ENCODE data around the gene SLC7A6OS.

Gene SLC7A6OS

DNA sequence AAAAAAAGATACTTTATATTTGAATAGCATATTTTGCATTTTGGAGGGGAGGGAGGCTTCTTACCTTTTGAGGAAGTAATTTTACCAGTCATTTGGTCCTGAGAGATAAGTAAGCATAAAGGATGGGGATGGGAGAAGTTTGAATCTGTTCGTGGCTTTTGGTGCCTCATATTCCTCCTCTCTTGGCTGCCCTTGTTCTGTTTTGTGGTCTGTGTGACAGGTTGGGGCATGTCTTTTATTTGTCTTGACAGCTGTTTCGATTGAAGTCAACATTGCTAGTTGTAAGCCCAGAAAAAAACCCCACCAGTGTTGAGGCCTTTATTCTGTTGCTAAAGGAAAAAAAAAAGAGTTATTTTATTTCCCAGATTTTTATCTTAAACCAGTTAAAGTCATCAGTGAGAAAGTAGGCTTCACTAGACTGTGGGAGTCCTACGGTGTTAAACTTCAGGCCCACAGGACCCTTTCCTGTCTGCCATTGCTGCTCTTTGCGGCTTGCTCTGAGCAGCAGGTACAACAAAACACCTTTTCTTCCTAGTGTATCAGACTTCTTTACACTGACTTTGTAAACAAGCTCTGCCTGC is 35.0 kb downstream of the SLC7A6OS start:
- DNase-seq: no peak

DNA sequence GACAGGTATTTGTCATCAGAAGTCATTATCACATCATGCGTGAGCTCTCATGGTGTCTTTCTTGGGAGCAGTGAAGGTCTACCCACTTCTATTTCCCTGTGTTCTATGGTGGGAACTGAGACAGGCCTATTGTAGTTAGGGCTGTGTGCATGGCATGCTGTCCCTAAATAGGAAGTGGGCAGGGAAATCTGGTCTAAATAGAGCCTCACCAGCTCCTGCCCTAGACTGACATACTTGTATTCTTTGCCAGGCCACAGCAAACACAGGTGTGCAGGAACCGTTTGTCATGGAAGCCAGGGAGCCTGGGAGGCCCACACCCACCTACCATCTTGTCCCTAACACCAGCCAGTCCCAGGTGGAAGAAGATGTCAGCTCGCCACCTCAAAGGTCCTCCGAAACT is 36.3 kb downstream of the SLC7A6OS start:
- DNase-seq: no peak

DNA sequence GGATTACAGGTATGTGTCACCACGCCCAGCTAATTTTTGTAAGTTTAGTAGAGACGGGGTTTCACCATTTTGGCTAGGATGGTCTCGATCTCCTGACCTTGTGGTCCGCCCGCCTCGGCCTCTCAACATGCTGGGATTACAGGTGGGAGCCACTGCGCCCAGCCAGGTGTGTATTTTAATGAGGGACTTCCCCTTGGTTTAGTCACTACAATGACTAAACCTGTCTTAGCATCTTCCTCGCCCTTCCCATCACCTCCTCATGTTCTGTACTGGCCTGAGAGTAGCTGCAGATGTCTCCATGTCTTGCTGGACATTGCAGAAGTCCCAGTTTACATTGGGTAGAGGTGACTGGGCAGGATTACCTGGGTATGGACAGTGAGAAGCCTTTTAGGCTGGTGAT is 36.9 kb downstream of the SLC7A6OS start:
- no peak for DNase-seq

DNA sequence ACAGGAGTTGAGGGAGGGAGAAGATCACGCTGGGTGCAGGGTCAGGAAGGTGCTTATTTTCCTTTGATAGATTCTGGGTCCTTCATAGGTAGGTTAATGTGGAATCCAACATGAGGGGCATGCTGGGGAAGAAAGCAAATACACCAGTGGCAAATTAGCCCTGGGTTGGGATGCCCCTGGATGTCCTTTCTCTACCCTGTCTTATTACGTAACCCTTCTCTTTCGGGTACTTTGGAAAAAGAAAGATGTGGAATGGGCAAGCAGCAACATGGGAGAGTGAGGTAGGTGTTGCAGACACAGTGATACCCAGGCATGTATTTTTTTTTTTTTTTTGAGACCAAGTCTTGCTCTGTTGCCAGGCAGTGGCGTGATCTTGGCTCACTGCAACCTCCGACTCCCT is 37.3 kb downstream of the SLC7A6OS start:
- no peak for DNase-seq

DNA sequence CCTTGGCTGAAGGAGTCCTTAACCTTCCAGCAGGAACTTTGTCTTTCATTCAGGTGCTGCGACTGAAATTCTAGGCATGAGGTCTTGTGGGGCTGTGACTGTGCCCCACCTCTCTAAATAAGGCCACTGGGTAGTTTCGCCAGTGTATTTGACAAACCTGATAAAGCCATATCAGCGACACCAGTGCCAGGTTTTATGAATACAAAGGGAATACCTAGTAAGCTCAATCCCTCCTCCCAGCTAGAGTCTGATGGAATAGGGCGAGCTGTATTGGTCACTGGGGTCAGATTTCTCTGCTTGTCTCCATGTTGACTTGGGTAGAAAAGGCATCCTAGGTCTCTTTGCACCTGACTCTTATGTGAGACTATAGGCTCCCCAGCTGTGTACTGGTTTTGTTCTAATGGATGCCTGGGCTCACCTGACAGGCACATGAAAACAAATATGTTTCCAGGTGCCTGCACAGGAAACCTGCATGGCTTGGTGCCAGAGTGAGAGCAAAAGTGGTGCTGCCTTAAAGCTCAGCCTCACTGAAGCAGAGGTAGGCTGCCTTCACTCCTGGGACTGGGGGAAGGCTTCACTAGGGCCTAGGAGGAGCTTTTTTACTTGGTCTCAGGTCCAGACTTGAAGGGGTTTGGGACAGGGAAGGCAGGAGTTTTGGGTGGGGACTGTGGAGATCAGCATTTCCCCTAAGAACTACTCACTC is 38.1 kb downstream of the SLC7A6OS start:
- DNase-seq: no peak

DNA sequence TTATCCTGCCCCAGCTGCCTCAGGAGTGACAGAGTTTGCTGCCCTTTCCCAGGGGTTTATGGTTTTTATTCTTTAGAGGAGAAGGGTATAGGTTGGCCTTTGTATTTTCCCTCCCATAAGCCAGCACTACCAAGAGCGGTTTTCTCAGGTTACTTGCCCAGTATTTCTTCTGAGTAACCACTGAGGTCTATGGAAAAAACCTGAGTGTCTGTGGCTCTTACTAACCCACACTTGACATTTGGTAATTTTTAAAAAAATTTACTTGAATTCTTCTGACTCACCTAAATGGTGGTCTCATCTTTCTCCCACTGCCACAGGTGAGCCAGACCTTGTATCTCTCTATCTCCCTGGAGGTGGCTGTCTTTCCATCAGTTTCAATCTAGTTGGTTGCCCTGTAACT is 40.4 kb downstream of the SLC7A6OS start:
- DNase-seq: no peak

DNA sequence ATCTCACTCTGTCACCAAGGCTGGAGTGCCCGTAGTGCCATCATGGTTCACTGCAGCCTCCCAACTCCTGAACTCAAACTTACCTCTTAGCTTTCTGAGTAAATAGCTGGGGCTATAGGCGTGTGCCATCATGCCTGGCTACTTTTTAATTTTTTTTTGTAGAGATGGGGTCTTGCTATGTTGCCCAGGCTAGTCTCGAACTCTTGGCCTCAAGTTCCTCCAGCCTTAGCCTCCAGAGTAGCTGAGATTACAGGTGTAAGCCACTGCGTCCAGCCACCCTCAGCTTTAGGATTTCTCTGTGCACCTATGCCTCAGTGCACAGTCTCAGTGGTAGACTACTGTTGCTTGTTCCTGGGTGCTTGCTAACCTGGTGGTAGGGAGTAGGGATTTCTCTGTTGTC is 41.0 kb downstream of the SLC7A6OS start:
- no peak for DNase-seq

DNA sequence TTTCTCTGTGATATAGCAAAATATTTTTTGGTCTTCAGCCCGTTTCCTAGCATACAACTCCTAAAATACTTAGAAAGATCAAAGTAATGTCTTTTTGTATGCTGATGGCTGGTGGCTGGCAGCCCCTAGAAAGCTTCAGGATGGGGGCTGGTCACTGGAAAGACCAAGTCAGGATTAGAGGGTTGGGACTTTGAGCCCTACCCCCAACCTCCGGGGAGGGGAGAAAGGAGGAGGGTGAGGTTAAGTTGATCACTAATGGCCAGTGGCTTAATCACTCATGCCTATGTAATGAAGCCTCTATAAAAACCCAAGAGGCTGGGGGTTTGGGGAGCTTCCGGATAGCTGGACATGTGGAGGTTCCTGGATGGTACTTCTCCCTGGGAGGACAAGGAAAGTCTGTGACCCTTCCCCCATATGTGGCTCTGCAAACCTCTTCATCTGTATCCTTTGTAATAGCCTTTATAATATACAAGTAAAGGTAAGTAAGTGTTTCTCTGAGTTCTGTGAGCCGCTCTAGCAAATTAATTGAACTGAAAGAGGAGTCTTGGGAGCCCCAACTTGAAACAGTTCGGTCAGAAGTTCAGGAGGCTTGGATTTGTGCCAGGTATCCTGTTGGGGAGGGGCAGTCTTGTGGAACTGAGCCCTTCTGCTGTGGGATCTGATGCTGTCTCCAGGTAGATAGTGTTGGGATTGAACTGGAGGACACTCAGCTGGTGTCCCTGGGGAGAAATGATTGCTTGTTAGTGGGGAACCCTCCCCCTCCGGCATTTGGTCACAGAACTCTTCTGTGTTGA is 42.9 kb downstream of the SLC7A6OS start:
- DNase-seq: no peak

DNA sequence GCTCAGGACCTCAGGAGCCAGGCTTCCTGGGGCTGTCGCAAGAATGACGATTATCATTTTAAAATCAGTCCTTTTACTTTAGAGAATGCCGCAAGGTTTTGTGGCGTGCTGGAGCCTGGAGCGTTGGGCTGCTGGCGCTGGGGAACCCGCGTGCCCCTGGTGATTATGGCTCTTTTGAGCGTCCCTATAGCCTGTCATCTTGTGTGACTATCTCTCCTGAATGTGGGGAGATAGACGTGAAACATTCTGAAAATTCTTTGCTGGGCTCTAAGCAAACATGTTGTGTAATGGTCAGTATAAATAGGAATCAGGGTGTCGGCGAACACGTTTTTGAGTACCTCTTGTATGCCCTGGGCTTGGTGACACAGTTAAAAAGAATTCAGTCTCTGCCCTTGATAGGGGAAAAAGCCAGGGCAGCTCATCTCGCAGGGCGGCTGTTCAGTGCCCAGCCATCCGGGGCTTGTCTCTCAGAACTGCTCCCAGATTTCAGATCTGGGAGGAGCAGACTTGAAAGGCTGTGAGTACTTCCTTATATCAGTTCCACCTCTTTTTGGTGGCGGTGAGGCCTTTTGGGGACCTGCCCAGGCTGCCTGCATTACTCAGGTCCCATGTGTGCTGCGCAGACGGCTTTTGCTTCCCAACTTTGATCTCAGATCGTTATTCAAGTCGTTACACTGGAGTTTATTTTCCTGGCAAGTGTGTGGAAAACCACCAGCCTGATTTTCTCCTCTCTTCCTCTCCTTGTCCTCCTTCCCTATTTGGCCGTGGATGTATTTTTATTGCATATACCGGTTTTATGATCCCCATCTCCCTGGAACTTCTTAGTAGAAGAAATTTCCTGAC is 45.4 kb downstream of the SLC7A6OS start:
- peak; percentile 43 to 60 for DNase-seq

DNA sequence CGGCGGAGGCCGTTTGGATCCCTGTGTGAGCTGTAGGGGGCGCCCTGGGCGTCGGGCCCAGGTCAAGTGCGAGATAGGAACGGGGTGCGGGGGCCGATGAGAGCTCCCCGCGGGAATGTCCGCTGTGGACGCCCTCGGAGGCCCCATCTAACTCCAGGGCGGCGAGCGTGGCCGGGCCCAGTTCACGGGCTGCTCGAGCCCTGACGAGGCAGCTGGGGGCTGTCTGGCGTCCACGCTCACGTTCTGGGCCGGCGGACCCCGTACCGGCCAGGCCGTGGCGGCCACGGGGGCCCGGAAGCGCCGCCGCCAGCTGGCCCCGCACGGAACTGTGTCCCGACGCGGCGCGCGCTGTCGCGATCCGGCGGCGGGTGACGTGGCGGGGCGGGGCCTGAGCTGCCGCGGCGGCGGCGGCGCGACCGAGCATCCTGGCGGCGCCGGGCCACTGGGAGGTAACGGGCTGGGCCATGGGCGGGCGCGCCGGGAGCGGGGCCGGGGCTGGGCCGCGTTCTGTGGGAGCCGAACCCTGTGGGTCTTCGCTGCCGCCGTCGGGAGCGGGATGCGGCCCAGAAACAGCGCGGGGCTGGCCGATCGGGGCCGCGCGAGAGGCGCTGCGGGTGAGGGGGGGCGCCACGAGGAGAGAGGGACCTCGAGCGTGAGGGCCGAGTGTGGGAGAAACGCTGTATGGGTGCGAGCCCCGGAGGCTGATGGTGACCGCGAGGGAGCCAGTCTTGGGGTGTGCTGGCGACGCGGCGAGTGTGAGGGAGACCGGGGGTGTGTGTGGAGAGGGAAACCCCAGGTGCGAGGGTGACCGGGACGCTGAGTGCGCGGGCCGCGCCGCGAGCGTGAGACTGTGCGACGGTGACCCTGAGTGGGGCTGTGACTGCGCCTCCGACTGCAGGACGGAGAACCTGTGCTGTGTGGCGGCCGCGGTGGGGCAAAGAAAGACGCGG is 46.3 kb downstream of the SLC7A6OS start, which contains the start of gene SLC7A6:
TSS of gene SLC7A6 (plus strand) at position 399 of the 950 bp plus-strand sequence. CDS start 10,201 bp downstream, outside the sequence.
- DNase-seq: peak; percentile 32 to 77

DNA sequence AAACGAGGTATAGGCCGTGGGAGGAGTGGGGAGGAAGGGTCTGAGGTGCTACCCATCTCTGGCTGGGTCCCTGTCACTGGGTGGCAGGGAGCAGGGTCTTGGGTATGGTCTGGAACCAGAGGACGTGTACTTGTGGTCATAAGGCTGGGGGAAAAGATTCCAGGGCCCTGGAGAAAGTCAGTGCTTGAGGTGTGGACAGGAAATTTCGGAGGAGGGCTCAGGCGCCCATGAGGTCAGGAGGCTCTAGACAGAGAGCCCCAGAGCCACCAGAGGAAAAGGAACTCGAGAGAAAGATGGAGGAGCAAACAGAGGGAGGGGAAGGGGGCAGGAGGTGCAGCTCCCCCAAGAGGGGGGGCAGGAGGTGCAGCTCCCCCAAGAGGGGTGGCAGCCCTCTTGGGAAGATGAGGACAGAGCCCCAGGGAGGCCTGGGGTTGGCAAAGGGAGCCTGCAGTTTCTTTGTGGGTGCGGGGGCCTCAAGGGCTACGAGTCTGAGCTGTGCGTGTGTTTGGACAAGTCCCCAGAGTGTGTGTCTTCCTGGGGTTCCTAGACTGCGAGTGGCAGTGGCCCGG is 47.1 kb downstream of the SLC7A6OS start:
- no peak for DNase-seq

DNA sequence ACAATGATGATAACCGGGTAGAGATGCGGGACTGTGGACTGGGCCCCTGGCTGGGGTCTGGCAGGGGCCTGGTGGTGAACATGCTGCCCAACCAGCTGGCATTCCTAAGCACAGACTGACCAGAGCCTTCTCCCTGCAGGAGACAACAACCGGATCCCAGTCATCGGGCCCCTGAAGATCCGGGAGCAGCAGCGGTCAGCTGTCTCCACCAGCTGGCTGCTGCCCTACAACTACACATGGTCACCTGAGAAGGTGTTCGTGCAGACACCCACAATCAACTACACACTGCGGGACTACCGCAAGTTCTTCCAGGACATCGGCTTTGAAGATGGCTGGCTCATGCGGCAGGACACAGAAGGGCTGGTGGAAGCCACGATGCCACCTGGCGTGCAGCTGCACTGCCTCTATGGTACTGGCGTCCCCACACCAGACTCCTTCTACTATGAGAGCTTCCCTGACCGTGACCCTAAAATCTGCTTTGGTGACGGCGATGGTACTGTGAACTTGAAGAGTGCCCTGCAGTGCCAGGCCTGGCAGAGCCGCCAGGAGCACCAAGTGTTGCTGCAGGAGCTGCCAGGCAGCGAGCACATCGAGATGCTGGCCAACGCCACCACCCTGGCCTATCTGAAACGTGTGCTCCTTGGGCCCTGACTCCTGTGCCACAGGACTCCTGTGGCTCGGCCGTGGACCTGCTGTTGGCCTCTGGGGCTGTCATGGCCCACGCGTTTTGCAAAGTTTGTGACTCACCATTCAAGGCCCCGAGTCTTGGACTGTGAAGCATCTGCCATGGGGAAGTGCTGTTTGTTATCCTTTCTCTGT is 51.5 kb downstream of the SLC7A6OS start:
- DNase-seq: no peak

DNA sequence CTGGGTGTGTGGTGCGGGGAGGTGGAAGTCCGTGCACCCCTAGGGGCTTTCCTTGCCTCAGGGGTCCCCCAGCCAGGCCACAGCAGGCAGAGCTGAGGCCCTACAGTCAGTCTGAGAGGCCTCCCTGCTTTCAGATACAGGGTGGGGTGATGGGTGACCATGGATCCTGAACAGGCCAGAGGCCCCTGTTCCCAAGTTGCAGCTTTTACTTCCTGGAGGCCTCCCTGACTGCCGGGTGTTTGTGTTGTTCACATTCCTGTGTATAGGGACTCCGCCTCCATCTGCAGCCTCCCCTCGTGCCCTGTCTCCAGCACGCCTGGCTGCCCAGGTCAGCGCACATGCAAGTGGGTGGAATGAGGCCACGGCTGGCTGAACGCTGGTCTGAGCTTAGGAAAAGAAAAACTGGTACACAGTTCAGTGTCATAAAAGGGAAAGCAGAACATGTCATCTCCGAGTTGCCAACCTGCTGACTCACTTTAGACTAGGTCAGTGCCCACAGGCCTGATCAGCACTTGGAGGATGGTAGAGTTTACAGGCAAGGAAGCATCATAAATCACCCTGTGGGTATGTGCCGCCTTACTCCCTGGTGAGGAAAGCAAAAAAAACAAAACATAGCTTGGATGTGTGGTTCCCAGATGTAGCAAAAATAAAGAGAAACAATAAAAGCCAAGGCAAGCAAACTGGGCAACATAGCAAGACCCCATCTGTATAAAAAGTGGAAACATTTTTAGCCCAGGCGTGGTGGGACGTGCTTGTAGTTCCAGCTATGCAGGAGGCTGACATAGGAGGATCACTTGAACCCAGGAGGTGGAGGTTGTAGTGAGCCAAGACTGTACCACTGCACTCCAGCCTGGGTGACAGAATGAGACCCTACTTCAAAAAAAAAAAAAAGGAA is 52.6 kb downstream of the SLC7A6OS start:
- peak in 1 of 2 experiments; percentile 13 for DNase-seq

DNA sequence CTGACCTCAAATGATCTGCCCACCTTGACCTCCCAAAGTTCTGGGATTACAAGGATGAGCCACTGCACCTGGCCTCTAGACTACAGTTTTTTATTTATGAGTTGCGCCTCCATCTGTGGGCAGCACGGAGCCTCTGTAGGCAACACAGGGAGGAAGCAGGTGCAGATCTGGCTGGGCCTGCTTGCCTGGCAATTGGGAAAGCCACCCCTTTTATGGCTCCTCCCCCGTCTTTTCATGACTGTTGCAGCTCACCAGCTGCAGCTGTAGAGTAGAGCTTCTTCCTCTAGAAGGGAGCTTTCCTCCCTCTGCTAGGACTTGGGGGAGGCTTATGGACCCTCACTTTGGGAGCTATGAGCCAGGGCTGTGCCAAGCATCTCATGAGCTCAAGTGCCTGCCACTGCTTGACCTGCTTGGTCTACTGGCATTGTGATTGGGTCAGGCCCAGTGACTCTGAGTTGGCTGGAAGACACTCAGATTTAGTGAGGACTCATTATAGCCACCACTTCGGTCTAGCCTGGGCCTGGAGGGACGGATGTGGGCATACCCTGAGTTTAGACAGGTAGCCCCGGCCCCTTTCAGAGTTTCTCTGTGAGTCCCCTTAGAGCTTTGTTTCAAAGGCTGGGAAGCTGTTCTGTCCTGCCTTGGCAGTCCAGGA is 53.4 kb downstream of the SLC7A6OS start:
- DNase-seq: no peak

DNA sequence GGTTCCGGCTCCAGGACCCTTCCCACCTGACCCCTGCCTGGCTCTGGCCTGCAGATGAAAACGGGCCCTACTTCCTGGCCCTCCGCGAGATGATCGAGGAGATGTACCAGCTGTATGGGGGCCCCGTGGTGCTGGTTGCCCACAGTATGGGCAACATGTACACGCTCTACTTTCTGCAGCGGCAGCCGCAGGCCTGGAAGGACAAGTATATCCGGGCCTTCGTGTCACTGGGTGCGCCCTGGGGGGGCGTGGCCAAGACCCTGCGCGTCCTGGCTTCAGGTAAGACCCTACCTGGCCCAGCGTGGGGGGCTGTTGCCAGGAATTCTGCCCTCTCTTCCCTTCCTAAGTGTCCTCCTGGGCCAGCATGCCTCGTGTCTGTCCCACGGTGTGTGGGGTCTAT is 55.0 kb downstream of the SLC7A6OS start:
- no peak for DNase-seq

DNA sequence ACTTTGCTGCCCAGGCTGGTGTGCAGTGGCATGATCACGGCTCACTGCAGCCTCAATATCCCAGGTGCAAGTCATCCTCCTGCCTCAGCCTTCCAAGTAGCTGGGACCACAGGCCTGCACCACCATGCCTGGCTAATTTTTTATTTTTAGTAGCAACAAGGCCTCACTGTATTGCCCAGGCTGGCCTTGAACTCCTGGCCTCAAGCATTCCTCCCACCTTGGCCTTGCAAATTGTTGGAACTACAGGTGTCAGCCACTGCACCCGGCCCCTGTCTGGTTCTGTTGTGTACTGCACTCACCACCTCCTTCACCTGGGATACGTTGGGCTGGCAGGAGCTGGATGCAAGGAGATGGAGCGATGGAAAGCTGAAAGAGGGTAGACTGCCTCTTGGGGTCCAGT is 57.0 kb downstream of the SLC7A6OS start:
- DNase-seq: no peak

DNA sequence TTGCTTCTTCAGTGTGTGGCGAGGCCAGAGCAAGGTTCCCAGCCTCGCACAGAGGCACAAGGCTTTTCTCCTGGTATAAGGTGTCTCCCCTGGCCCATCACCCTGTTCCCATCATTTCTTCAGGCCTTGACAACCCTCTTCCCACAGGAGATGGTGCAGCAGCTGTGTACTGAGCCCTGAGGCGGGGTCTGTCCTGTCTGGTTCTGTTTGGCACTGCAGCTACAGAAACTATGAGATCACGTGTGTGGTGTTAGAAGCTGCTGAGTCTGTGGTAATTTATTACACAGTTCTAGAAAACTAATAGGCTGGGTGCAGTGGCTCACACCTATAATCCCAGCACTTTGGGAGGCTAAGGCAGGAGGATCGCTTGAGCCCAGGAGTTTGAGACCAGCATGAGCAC is 58.4 kb downstream of the SLC7A6OS start:
- no peak for DNase-seq

DNA sequence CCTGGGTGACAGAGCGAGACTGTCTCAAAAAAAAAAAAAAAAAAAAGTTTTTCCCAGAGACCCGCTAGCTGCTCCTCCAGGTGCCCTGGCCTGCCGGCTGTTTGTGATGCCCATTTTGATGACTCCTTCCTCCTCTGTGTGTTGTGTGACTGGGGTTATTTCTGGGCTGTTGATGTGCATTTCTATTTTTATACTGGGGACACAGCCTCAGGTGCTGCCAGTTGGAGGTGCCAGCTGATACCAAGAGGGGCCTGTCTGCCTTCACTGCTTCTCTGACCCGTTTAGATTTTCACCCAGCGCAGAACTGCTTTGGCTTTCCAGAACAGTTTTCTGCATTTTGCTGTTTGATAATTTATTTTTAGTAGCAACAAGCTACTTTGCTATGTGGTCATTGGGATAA is 58.9 kb downstream of the SLC7A6OS start:
- no peak for DNase-seq

DNA sequence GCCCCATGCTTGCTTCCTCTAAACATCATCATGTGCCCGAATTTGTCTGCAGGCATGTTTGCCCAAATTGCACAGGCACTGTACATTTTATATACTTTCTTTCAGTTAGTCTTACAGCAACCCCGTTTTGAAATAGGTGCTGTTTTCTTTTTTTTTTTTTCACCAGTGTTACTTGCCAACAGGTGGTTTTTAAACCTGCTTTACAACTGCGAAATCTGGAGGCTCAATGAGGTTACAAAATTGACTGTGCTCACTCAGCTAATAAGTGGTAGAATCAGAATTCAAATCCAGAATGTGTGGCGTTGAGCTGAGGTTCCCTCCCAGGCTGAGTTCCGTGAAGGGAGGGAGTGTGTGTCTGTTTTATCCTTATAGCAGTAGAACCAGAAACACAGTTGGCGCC is 59.8 kb downstream of the SLC7A6OS start:
- DNase-seq: no peak
